ENCODE measurements around the gene HOXA5. TPM values are rescaled to one million over a fixed set of nuclear protein-coding genes. Genes with fewer than 3 reads are reported as not detected.

Gene HOXA5
- total RNA-seq, 2 donors from 2014 or later, result 13.0 to 16.2 TPM

DNA sequence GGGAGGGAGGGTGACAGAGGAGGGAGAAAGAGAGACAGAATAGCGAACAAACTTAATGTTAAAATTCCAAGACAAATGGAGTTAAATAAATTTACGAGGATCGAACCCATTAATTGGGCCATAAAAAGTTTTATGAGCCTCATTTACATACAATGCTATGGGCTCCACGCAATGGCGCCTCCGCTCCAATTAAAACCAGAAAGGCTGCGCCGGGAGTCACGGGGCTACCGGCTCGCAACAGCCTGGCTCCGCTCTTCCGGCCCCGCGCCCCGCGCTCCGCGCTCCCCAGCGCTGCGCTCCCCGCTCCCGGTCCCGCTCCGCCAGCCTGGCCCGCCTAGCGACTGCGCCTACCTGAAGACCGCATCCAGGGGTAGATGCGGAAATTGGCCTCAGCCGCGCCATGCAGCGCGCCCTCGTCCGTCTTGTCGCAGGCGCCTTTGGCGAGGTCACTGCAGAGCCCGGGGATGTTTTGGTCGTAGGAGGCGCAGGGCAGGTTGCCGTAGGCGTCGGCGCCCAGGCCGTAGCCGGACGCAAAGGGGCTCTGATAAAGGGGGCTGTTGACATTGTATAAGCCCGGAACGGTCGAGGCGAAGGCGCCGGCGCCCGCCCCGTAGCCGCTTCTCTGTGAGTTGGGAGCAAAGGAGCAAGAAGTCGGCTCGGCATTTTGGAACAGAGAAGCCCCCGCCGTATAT, 12.5 kb upstream of the HOXA5 start:
- intact Hi-C loops (cut with DNase I, micrococcal nuclease), result no loop called here
- ATAC-seq (peak; percentile 30), DNase-seq (peak; percentile 74 to 79)

DNA sequence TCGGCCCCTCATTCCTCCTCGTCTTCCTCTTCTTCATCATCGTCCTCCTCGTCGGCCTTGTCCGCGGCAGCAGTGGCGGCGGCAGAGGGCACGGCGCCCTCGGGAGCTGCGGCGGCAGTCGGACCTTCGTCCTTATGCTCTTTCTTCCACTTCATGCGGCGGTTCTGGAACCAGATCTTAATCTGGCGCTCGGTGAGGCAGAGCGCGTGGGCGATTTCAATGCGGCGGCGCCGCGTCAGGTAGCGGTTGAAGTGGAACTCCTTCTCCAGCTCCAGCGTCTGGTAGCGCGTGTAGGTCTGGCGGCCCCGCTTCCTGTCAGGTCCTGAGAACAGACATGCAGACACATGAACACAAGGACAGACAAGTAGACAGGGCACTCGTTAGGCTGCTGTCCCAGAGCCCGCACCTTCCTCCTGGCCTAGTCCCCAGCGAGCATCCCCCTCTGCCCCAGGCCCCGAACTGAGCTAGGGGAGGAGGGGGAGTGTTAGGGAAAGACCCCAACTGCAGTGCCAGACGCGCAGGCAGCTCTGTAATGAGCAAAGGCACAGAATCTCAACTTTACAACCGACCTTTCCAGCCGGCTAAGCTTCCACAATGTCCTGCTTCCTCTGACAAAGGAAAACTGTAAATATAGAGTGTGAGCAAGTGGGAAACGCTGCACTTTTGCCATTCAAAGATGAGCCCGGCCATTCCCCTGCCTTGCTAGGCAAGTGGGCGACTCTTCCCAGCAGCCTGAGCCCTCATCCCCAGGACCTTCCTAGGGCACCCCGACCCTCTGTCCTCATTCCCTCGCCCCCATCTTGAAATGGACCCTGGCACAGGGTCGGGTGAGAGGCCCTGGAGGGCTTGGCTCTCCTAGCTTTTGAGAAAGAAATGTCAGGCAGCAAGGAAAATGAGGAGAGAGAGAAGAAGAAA, 11.7 kb upstream of the HOXA5 start:
- no peak for ATAC-seq

DNA sequence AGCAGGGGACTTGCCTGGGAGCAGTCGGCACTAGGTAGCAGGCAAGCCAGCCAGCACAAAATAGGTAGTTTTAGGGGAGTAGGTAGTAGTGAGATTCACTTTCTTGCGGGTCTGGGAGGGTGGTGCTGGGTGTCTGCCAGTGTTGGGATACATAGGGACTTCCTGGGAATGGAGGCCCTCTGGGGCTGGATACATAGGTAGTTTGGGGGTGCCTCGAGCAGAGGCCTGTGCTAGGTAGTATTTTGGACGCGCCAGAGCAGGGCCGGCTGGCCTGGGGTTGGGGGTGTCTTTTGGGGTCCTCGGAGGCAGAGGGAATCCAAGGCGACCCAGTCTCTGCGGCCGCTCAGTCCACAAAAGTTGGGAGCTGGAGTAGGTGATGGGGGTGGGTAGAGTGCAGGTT, 10.9 kb upstream of the HOXA5 start:
- ATAC-seq (no peak), DNase-seq (peak; percentile 28 to 33)
- intact Hi-C loops (cut with DNase I, micrococcal nuclease), result no loop called here

More for the DNA sequence above, 11.7 kb upstream of the HOXA5 start:
- peak; percentile 39 to 63 for DNase-seq
- intact Hi-C loops (cut with DNase I, micrococcal nuclease), result no loop called here

DNA sequence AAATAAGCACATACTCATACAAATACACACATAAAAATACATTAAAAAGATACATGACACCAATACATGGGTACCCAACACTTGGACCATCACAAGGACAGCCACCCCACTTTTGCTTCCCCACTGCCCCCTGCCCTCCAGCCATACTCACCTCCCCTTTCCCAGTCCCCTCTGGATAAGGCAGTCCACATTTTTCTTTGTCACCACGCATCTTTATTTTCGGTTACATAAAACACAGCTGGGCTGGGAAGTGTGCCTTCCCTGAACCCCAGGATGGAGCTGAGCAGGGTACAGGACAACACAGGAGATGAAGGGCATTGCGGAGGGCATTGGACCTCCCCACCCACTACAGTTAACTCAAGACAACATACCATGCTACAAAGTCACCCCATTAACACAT, 10.0 kb upstream of the HOXA5 start:
- intact Hi-C loops (cut with DNase I, micrococcal nuclease), result no loop called here
- DNase-seq (peak in 1 of 2 donors; percentile 28), ATAC-seq (no peak)

DNA sequence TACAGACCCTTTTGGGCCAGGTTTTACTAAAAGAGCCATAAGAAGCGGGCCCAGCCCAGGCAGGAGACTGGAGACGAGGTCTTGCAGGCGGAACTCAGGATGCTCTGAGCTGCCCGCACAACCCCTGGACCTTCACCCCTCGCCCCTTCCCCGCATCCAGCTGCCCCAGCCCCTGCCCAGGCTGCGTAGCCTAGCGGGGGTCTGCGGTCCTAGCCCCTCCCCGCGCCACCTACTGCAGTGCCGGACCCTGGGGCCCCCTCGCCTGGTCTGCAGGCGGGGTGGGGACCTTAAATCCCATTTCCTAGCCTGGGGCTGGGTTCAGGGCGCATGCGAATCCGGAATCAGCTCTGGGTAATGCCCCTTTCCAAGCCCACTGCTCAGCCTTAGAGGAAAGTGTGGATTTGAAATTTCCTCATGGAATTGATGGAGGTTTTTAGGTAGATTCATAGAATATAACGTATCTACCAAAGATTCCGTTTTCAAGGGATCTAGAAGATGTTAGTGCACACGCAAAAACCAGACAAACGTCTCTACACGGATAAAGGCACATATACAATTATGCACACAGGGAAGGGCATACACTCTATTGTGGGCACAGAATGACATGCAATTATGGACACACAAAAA, 9.4 kb upstream of the HOXA5 start:
- DNase-seq (no peak), ATAC-seq (no peak)
- intact Hi-C loops (cut with DNase I, micrococcal nuclease), result no loop called here

DNA sequence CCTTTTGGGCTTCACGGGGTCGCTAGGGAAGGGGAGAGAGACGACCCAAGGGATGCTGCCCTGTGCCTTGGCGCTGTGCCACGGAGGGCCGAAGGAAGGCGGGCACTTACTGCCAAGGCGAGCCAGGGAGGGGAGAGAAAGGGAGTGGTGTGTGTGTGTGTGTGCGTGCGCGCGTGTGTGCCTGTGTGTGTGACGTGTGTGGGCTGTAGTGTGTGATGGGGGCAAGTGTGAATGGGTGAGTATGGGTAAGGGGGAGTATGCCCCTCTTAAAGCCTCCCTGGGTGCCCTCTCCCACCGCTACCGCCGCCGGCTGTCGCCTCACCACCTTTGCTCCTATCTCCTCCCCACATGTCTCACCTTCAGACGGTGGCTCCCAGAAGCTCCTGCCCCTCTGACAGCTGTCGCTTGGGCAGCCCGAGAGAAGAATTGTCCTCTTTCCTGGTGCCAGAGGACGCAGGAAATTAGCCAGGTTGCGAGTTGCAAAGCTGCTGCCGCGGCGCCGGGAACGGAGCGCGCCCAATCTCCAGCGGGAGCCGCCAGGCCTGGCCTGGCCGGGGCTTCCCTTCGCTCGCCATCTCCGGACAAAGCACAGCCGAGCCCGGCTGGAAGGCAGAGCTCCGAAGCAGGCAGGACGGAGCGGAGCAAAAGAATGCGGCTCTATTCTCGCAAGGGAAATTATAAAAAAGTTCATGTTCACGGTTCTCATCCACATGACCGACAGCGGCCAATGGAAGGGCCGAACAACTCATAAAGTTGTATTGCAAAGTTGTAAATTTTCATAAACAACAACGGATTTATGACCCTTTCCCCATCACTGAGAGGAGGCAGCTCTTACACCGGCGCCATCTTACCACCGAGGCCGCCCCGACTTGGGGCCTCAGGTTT, 8.7 kb upstream of the HOXA5 start, which contains the start of gene HOXA3:
Gene HOXA3, minus strand, starts transcription at position 653 of the 885 bp plus-strand sequence. CDS start 41,943 bp downstream, outside the sequence.
- peak; percentile 85 to 87 for DNase-seq
- ATAC-seq, result peak; percentile 48
- intact Hi-C loops (cut with DNase I, micrococcal nuclease), result no loop called here

DNA sequence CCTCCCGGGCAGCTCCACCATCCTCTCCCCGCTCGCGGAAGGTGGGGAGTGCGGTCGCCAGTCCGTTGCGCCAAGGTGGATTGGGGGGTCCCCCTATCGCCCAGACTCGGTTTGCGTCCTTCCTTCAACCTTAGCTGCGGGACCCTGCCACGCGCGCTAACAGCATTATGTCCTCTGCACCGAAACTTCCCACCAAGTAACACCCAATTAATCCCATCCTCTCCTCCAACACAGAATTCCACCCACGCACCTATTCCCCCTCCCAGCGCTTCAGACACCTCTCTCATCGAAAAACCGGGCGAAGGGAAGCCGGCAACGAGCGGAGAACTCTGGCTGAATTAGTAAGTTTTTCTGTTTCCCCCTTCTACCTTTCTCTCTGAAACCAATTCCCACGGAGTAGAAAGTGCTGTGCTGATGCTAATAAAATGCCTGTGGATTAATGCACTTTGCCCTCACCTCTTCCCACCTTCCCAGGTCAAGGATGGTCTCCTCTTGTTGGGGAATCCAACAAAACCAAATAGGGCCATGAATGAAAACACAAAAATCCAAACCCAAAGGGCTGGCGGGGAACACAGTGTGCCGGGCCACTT, 8.0 kb upstream of the HOXA5 start:
- DNase-seq (peak in 1 of 2 donors; percentile 40), ATAC-seq (no peak)
- intact Hi-C loops (cut with DNase I, micrococcal nuclease), result no loop called here

DNA sequence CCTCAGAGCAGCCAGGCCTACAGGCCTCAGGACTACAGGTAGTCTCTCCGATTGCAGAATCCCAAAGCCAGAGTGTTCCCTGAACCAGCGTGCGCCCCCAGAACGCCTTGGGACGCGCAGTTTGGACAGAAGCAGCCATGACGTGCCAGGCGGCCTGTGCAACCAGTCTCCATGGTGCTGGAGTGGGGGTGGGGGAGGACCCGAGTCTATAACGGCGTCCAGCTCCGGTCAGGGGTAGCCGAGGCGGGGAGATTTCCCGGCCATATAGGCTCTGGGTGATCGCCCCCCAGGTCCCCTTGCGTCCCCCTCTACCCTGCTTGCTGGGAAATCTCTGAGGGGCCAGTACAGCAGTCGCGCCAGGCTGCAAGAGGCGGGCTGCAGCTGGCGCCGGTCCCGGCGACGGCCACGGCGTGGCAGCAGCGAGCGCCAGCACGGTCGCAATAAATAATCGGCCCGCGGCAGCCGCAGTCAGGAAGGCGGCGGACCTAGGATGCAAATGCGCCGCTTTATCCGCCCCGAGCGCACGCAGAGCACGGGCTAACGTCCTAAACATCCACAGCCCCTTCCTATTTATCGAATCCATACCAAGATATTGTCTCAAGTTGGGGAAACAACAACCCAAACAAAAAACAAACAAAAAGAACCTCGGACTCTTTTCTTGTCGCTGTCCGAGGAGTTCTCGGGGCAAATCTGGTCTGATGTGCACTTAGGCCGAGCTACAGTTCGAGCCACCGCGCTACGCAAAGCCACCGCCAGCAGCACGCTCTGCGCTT, 7.3 kb upstream of the HOXA5 start:
- intact Hi-C loops (cut with DNase I, micrococcal nuclease), result no loop called here
- ATAC-seq (peak; percentile 38), DNase-seq (peak; percentile 81 to 85)

DNA sequence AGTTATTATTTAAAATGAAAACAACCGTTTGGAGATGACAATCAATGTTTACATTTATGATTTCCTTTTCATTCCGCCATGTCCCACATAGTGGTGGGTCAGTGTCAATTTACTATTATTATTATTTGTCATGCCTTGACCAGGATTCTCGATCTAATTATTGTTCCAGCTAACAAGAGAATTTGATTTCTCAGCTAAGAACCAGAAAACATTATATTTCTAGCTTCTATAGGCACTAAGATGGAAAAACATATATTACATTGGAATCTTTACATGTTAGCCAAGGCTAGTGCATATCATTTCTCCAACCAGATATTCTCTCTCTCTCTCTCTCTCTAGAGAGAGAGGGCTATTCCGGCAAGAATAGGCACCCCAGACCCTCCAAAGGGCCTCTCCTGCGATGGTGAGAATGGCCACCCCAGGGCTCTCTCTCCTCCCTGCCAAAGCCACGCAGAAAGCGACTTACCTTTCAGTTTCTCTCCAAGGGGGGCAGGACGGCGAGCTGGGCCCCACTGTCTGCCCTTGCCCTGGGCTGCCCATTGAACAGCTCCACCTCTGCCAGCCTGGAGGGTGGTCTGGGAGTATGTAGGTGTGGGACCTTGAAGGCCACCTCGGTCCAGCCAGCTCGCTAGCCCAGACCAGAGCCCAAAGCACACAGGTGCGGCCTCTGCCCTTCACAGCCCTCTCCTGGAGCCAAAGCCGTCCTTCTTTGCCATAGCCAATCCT, 6.5 kb upstream of the HOXA5 start:
- peak; percentile 46 to 53 for DNase-seq
- intact Hi-C loops (cut with DNase I, micrococcal nuclease), result no loop called here

DNA sequence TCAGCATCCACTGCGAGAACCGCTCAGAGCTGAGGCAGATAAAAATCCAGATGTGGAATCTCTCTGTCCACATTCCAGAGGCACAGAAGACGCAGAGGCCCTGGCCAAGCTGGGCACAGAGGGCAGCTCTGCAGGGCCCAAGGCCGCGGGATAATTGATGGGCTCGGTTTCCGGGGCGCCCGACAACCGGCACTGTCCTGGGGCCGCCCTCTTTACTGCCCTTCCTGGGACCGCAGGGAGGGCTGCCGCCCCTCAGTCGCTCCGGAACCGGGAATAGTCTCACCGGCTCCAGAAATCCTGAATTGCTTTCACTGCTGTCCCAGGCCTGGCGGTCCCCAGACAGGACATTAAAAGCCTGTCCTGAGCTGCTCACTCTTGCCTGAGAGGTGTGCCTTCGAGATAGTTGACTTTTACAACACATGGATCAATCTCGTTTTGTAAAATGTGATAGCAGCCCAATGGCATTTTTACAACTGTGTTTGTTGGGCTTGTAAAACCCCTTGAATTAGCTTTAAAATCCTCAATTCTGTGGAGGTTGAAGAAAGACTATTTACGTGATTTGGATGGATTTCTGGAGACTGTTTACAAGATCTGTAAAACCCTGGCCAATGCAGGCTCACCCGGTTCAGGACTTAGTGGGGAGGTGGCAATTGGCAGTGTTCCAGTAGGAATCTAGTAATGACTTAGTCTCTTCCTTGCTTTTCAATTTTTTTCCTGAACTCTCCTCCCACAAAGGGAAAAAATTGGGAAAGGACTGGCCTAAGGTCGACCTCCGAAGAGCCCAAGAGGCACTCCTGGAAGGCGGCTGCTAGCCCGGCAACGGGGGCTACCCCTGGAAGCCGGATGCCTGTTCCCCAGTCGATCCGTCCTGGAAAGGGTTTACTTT, 5.5 kb upstream of the HOXA5 start:
- intact Hi-C loops (cut with DNase I, micrococcal nuclease), result no loop called here
- DNase-seq (peak; percentile 52 to 61), ATAC-seq (peak; percentile 33)

More for the DNA sequence above, 6.5 kb upstream of the HOXA5 start:
- ATAC-seq, result no peak

DNA sequence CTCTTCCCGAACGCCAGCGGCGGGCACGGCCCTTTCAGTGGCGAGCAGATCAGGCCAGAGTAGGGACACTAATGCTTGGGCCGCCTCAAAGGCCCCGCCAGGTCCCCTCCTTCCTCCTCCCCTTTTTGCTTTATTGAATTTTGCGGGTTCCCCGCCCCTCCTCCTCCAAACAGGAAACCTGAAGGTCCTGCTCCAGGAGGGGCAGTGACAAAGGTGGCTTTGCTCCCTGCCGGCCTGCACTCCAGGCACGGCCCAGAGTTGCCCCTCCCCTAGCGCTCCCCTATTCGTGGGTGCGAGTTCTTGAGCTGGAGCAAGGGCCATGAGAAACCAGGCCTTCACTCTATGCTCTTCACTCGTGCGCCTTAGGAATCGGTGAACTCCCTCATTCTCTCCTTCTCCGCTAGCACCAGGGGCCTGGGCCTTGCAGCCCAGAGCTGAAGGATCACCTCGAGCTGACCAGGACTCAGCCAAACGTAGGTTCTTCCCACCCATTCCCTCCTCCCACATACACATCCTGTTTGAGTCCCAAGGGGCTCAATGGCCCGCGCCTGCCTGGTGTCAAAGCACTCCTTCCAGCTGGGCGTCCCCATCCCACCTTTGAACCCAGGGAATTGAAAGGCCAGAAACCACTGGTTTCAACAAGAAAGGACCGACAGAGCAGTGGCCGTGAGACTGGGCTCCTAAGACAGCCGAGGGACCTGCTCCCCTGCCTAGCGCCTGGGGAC, 4.7 kb upstream of the HOXA5 start:
- DNase-seq (peak; percentile 70 to 81), ATAC-seq (peak; percentile 33)
- intact Hi-C loops (cut with DNase I, micrococcal nuclease), result no loop called here

DNA sequence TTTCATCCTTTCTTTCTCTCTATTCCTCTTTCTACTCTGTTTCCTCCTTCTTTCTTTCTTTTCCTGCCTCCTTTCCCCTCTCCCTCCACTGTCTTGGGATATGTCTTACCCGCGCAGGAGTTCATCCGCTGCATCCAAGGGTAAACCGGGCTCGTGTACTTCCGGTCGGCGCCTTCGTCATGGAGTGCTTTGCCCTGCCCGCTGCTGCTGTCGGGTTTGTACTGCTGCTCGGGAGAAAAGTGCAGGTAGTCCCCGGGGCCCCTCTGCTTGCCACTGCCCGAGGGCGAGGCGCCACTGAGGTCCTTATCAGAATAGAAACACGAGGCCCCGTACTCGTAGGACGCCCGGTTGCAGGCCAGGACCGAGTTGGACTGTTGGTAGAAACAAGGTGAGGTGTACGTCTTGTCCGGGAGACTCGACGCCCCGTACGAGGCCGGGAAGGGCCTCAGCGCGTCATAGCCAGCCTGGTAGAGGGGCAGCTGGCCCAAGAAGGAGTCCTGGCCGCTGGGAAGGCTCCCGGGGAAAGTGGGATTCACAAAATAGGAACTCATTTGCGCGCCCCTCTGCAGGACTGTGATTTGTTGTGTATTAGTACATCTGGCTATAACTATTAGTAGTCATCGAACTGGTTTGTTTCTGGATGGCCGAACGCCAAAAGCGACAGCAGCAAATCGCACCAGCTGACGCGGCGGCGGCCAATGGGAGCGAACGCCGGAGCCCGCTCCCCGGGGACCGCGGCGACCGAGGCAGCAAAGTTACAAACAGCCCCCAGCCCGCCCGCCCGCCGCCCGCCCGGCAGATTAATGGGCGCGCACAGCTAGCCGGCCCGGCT, 3.9 kb upstream of the HOXA5 start, which contains the start of gene HOXA6:
Gene HOXA6, minus strand, starts transcription at position 576 of the 832 bp plus-strand sequence. Its CDS starts 25 bp downstream, at position 551.
- intact Hi-C loops (cut with DNase I, micrococcal nuclease), result no loop called here

DNA sequence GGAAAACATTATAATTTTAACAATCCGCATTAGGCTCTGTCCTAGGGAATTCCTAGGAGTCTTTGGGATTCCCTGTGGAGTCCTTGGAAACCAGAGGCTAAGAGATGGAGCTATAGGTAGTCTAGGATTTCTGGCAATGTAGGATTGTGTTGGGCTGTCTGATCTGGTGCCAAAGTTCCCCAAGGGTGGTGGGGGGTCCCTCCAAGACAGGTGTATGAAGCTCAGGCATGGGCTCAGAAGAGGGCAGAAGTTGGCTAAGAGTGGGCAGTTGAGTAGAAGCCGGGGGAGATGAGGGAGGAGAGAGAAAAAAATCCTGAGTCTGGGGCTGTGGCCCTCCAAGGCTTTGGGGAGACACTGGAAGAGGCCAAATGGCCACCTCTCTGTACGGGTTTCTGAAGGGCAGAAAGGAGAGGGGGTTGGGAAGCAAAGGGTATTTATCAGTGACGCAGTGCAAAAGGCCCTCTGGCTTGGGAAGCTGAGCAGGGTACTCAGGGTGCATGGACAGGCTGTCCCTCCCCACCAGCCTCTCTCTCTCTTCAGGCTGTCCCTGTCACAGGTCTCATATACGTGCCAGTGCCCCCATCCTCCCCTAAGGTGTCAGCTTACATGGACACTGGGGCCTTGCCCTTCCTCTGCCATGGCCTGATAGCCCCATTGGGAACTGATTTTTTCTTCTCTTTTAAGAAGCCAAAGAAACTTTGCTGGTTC, 3.2 kb upstream of the HOXA5 start:
- no peak for DNase-seq
- ATAC-seq, result no peak
- intact Hi-C loops (cut with DNase I, micrococcal nuclease), result no loop called here

More for the DNA sequence above, 3.9 kb upstream of the HOXA5 start, which contains the start of gene HOXA6:
- DNase-seq, result peak; percentile 82
- ATAC-seq, result peak; percentile 1
